ENCODE data around the gene NR6A1.

The NR6A1 gene

DNA sequence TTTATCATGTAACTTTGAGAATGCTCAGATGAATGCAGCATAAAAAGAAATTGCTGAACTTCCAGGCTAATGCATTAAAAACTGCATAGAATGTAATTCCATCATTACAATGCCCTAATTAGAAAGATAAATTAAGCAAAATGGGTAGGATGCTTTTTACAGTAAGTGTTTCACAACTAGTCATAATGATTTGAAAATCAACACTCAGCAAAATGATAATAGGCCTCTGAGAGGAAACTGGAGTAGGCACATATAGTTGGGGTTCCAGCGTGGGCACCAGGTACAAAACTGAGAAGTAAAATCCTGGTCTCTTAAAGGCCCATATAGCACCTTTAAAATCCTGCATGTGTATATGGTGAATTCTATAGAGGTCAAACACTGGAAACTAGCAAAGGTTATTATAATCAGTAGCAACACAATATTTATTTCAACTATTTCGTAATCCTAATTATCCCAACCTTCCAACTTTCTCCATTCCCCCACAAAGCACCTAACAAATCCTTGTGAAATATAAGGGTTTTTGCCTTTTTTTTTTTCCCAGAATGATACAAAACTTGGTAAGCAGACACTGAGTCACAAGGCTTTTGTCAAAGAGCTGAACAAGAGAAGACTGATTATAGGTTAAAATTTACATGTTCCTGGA lies 155.9 kb downstream of the NR6A1 start:
- no peaks in the 10 kb centered on the region for H3K9me3 ChIP-seq (ENCODE audit: control insufficient read depth, insufficient read depth, low read length)
- TF ChIP-seq, protein P1, sequence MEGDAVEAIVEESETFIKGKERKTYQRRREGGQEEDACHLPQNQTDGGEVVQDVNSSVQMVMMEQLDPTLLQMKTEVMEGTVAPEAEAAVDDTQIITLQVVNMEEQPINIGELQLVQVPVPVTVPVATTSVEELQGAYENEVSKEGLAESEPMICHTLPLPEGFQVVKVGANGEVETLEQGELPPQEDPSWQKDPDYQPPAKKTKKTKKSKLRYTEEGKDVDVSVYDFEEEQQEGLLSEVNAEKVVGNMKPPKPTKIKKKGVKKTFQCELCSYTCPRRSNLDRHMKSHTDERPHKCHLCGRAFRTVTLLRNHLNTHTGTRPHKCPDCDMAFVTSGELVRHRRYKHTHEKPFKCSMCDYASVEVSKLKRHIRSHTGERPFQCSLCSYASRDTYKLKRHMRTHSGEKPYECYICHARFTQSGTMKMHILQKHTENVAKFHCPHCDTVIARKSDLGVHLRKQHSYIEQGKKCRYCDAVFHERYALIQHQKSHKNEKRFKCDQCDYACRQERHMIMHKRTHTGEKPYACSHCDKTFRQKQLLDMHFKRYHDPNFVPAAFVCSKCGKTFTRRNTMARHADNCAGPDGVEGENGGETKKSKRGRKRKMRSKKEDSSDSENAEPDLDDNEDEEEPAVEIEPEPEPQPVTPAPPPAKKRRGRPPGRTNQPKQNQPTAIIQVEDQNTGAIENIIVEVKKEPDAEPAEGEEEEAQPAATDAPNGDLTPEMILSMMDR (IDR thresholded peaks at IDR 0.05; ENCODE audit: low read depth, low read length, poor library complexity, severe bottlenecking), result no peak
- TF ChIP-seq EZH2phosphoT487 (IDR thresholded peaks at IDR 0.05; ENCODE audit: borderline replicate concordance, low read length), result no peak
- no peaks in the 10 kb centered on the region for H3K9me2 ChIP-seq (replicated peaks; ENCODE audit: control insufficient read depth, low read length)
- no peak overlapping the region for H3K27ac ChIP-seq (ENCODE audit: low read depth, low read length)
- no peaks in the 10 kb centered on the region for H3K79me2 ChIP-seq (ENCODE audit: control insufficient read depth, low read length)
- no peaks in the 10 kb centered on the region for H3F3A ChIP-seq (ENCODE audit: control insufficient read depth, insufficient read depth)
- no peaks in the 10 kb centered on the region for H3K36me3 ChIP-seq (ENCODE audit: control insufficient read depth, low read length)
- H3K4me3 ChIP-seq (ENCODE audit: low read length), result no peak overlapping the region
- no peaks in the 10 kb centered on the region for H4K20me1 ChIP-seq (ENCODE audit: control insufficient read depth, insufficient read depth, low read depth, low read length)
- H3K27me3 ChIP-seq (ENCODE audit: control insufficient read depth, low read length), result no peaks in the 10 kb centered on the region
- H3K4me2 ChIP-seq (ENCODE audit: low read length), result no peak overlapping the region
- H3K4me1 ChIP-seq (ENCODE audit: control insufficient read depth, low read length), result peaks cover 6% of the 10 kb centered on the region; the same call in 1 of the 2 replicates

DNA sequence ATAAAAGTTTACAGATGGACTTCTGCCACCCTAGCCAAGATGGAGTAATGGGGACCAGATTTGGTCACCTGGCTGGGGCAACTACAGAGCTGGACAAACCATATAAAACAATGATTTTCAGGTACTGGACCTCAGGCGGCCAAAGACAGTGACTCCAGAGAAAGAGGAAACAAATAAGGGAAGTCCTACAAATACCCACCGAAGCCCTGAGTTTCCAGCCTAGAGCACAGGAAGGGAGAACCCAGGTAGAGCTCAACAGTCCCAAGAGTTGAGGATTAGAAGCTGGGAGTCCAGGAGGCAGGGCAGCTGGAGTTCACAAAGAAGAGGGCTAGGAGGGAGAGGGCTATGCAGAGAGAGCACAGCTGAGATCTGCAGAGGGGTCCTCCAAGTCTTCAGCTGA lies 157.3 kb downstream of the NR6A1 start:
- Histone ChIP-seq H3K4me2 (ENCODE audit: low read length) (no peak overlapping the region), H3K79me2 (ENCODE audit: control insufficient read depth, low read length) (no peaks in the 10 kb centered on the region), H3K27me3 (ENCODE audit: control insufficient read depth, low read length) (no peaks in the 10 kb centered on the region), H3K9me2 (replicated peaks; ENCODE audit: control insufficient read depth, low read length) (no peaks in the 10 kb centered on the region), H3K9me3 (ENCODE audit: control insufficient read depth, insufficient read depth, low read length) (no peaks in the 10 kb centered on the region), H3K36me3 (ENCODE audit: control insufficient read depth, low read length) (no peaks in the 10 kb centered on the region), H3F3A (ENCODE audit: control insufficient read depth, insufficient read depth) (no peaks in the 10 kb centered on the region), H3K4me1 (ENCODE audit: control insufficient read depth, low read length) (peaks cover 6% of the 10 kb centered on the region; the same call in 1 of the 2 replicates), H3K4me3 (ENCODE audit: low read length) (no peak overlapping the region), H3K27ac (ENCODE audit: low read depth, low read length) (no peak overlapping the region), H4K20me1 (ENCODE audit: control insufficient read depth, insufficient read depth, low read depth, low read length) (no peaks in the 10 kb centered on the region)
- TF ChIP-seq EZH2phosphoT487 (IDR thresholded peaks at IDR 0.05; ENCODE audit: borderline replicate concordance, low read length), result no peak
- TF ChIP-seq, protein P1 (IDR thresholded peaks at IDR 0.05; ENCODE audit: low read depth, low read length, poor library complexity, severe bottlenecking), result no peak

DNA sequence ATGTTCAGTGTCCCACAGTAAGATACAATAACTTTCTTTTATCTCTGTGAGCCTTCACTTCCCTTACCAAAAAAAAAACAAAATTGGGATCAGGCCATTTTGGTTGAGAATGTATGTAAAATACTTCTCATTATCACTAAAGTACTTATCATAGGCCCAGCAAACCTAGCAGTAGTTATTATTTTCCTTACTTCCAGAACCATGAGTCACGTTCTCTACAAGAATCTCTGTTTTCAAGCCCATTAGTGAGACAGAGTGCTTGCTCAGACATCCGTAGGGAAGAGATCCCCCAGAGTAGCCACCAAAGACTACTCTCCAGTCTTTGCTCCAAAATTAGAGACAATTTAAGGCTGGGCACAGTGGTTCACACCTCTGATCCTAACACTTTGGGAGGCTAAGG lies 160.0 kb downstream of the NR6A1 start:
- Histone ChIP-seq H3K4me2 (ENCODE audit: low read length) (no peak overlapping the region), H3K79me2 (ENCODE audit: control insufficient read depth, low read length) (no peaks in the 10 kb centered on the region), H3K9me3 (ENCODE audit: control insufficient read depth, insufficient read depth, low read length) (no peaks in the 10 kb centered on the region), H3K27ac (ENCODE audit: low read depth, low read length) (no peak overlapping the region), H3K9me2 (replicated peaks; ENCODE audit: control insufficient read depth, low read length) (no peaks in the 10 kb centered on the region), H3K27me3 (ENCODE audit: control insufficient read depth, low read length) (no peaks in the 10 kb centered on the region), H3K4me1 (ENCODE audit: control insufficient read depth, low read length) (peaks cover 6% of the 10 kb centered on the region; the same call in 1 of the 2 replicates), H4K20me1 (ENCODE audit: control insufficient read depth, insufficient read depth, low read depth, low read length) (no peaks in the 10 kb centered on the region), H3K36me3 (ENCODE audit: control insufficient read depth, low read length) (no peaks in the 10 kb centered on the region), H3F3A (ENCODE audit: control insufficient read depth, insufficient read depth) (no peaks in the 10 kb centered on the region), H3K4me3 (ENCODE audit: low read length) (no peak overlapping the region)
- no peak for TF ChIP-seq EZH2phosphoT487 (IDR thresholded peaks at IDR 0.05; ENCODE audit: borderline replicate concordance, low read length)
- TF ChIP-seq, protein P1 (IDR thresholded peaks at IDR 0.05; ENCODE audit: low read depth, low read length, poor library complexity, severe bottlenecking), result no peak
